Large intestine (tissue), 3 donors: ENCODE results near the gene MRGPRX2. TPM values are rescaled to one million over a fixed set of nuclear protein-coding genes. Genes with fewer than 3 reads are reported as not detected.

Source experiments
- DNase-seq, 2 donors: peaks; one replicate each; pipeline versions ENCODE4 v3.0.0 to v3.0.0-alpha.2; 2013
- H3K27ac ChIP-seq: one replicate; pipeline ENCODE4 v1.5.1; 2013; ENCODE audit warnings: low read length
- H3K27me3 ChIP-seq: 2 replicates; pipeline ENCODE4 v1.6.1; 2013; ENCODE audit warnings: low read length; ENCODE audit not compliant: control insufficient read depth, insufficient read depth
- H3K36me3 ChIP-seq: 2 replicates; pipeline ENCODE4 v1.6.1; 2013; ENCODE audit warnings: low read length; ENCODE audit not compliant: control insufficient read depth, insufficient read depth
- H3K4me1 ChIP-seq: one replicate; pipeline ENCODE4 v1.6.1; 2013; ENCODE audit warnings: low read length; ENCODE audit not compliant: control insufficient read depth, insufficient read depth
- H3K4me3 ChIP-seq: one replicate; pipeline ENCODE4 v1.5.1; 2013; ENCODE audit warnings: low read length
- H3K9me3 ChIP-seq: one replicate; pipeline ENCODE4 v1.6.1; 2013; ENCODE audit warnings: mild to moderate bottlenecking, low read depth, low read length, moderate library complexity; ENCODE audit not compliant: control insufficient read depth
- polyA plus RNA-seq: library from polyadenylated mRNA; unstranded; fragments of 120-200 nt; gene quantifications from one replicate; pipeline ENCODE4 v1.2.1, GENCODE V29; 2013

The MRGPRX2 gene
- polyA plus RNA-seq, 1 donor = not detected

- H3K4me3 ChIP-seq = no peak overlapping the region
- H3K27ac ChIP-seq = no peak overlapping the region
- H3K36me3 ChIP-seq = no peaks in the 10 kb centered on the region
- no peaks in the 10 kb centered on the region for H3K27me3 ChIP-seq
- no peak for DNase-seq
- H3K4me1 ChIP-seq = no peaks in the 10 kb centered on the region
- H3K9me3 ChIP-seq = no peaks in the 10 kb centered on the region
These were observed 47.9 kb downstream of the MRGPRX2 start for GRCh38 chr11:19012636-19013035.

Other genes with a start within 250 kb of the MRGPRX2 start
- gene MRGPRX1, start 121.3 kb downstream of the MRGPRX2 start, polyA plus RNA-seq = not detected
- gene ZDHHC13, start 56.5 kb upstream of the MRGPRX2 start, polyA plus RNA-seq = 22.3 TPM
- 0.67 TPM for gene CSRP3, start 141.3 kb upstream of the MRGPRX2 start, polyA plus RNA-seq
- gene E2F8, start 180.2 kb upstream of the MRGPRX2 start, polyA plus RNA-seq = 17.7 TPM